HEK293 (cell line): ENCODE data around the gene DSCAM.

ENCODE experiments used
- CTCF ChIP-seq: fragments of 450-650 bp; formaldehyde crosslinking; IDR thresholded peaks from 2 replicates; pipeline ENCODE4 v1.5.1; 2016; ENCODE audit warnings: missing biosample characterization, missing genetic modification characterization
- GLIS2 ChIP-seq: fragments of 450-650 bp; formaldehyde crosslinking; IDR thresholded peaks from 2 replicates; pipeline ENCODE4 v1.5.1; 2016; ENCODE audit warnings: missing biosample characterization, missing genetic modification characterization
- MYNN ChIP-seq: fragments of 450-650 bp; formaldehyde crosslinking; IDR thresholded peaks from 2 replicates; pipeline ENCODE4 v1.5.1; 2016; ENCODE audit warnings: missing biosample characterization, missing genetic modification characterization, borderline replicate concordance
- REST ChIP-seq: fragments of 450-650 bp; formaldehyde crosslinking; IDR thresholded peaks from 2 replicates; pipeline ENCODE4 v1.5.1; 2016; ENCODE audit warnings: missing biosample characterization, missing genetic modification characterization
- YY1 ChIP-seq: fragments of 450-650 bp; formaldehyde crosslinking; IDR thresholded peaks from 2 replicates; pipeline ENCODE4 v1.5.1; 2018; ENCODE audit warnings: missing biosample characterization, missing genetic modification characterization
- ZNF133 ChIP-seq: fragments of 450-650 bp; formaldehyde crosslinking; IDR thresholded peaks from 2 replicates; pipeline ENCODE4 v1.5.1; 2016; ENCODE audit warnings: missing biosample characterization, missing genetic modification characterization
- ZNF529 ChIP-seq: fragments of 450-650 bp; formaldehyde crosslinking; IDR thresholded peaks from 2 replicates; pipeline ENCODE4 v1.5.1; 2017; ENCODE audit warnings: missing genetic modification characterization, missing biosample characterization; ENCODE audit not compliant: insufficient replicate concordance
- ZNF660 ChIP-seq: fragments of 450-650 bp; IDR thresholded peaks from 2 replicates; pipeline ENCODE4 v1.5.1; 2018; ENCODE audit warnings: missing biosample characterization, mild to moderate bottlenecking, missing genetic modification characterization

GRCh38 chr21:40634141-40634540 is 212.8 kb downstream of the DSCAM start:
- TF ChIP-seq CTCF (tag by site-specific recombination) (no peak), YY1 (tag by site-specific recombination) (no peak), ZNF133 (no peak), GLIS2 (no peak), ZNF529 (tag by site-specific recombination) (no peak), REST (no peak), MYNN (tag by site-specific recombination) (no peak), ZNF660 (no peak)
